HG03342 (cell line): ENCODE measurements around the gene SSBP1.
"Not testable (repeated sequence)": the region's sequence is repeated elsewhere in the genome, so short reads cannot be mapped to it uniquely, and the experiment has no call there.

ENCODE experiments used
- ATAC-seq: cut with Tn5 transposase; IDR thresholded peaks from one replicate; pipeline ENCODE4 v1.9.1; 2021; ENCODE audit warnings: mild to moderate bottlenecking, moderate library complexity; ENCODE audit not compliant: unreplicated experiment

The SSBP1 gene

GRCh38 chr7:141737836-141738591 lies at the start of gene SSBP1:
Gene SSBP1, plus strand, starts transcription at chr7:141738358. Its CDS starts 809 bp downstream, at chr7:141739167.
- ATAC-seq: peak; percentile 90

- not testable (repeated sequence) for ATAC-seq
Measured at GRCh38 chr7:141689072-141689825, 48.9 kb upstream of the SSBP1 start.

GRCh38 chr7:141691540-141691939 lies 46.6 kb upstream of the SSBP1 start:
- ATAC-seq: no peak

- no peak for ATAC-seq
Measured at GRCh38 chr7:141691961-141692360, 46.2 kb upstream of the SSBP1 start.

GRCh38 chr7:141693082-141693481 lies 45.1 kb upstream of the SSBP1 start:
- no peak for ATAC-seq

GRCh38 chr7:141695803-141696289 lies 42.3 kb upstream of the SSBP1 start:
- no peak for ATAC-seq

GRCh38 chr7:141696348-141696747 lies 41.8 kb upstream of the SSBP1 start:
- no peak for ATAC-seq

- no peak for ATAC-seq
Measured at GRCh38 chr7:141697211-141697871, 40.8 kb upstream of the SSBP1 start.

GRCh38 chr7:141698247-141699015 lies 39.7 kb upstream of the SSBP1 start:
- ATAC-seq: no peak

GRCh38 chr7:141699860-141700259 lies 38.3 kb upstream of the SSBP1 start:
- ATAC-seq: no peak

- no peak for ATAC-seq
Measured at GRCh38 chr7:141700296-141700847, 37.8 kb upstream of the SSBP1 start.

- no peak for ATAC-seq
Measured at GRCh38 chr7:141700848-141701371, 37.2 kb upstream of the SSBP1 start.

- ATAC-seq: peak; percentile 81
Measured at GRCh38 chr7:141701489-141702046, 36.6 kb upstream of the SSBP1 start.

- ATAC-seq: peak; percentile 72
Measured at GRCh38 chr7:141702047-141702567, 36.1 kb upstream of the SSBP1 start, which contains the start of gene DENND11. Gene DENND11, minus strand, starts transcription at chr7:141702166. Its CDS starts 13 bp downstream, at chr7:141702153.

- ATAC-seq: no peak
Measured at GRCh38 chr7:141702892-141703291, 35.3 kb upstream of the SSBP1 start.

- ATAC-seq: no peak
Measured at GRCh38 chr7:141704112-141704511, 34.0 kb upstream of the SSBP1 start.

GRCh38 chr7:141704741-141705140 lies 33.4 kb upstream of the SSBP1 start:
- ATAC-seq: no peak

GRCh38 chr7:141706239-141707064 lies 31.7 kb upstream of the SSBP1 start:
- no peak for ATAC-seq

GRCh38 chr7:141708351-141708750 lies 29.8 kb upstream of the SSBP1 start, which contains the start of gene WEE2:
Gene WEE2, plus strand, starts transcription at chr7:141708353. Its CDS starts 406 bp downstream, at chr7:141708759.
- ATAC-seq: no peak
